ENCODE results near the gene RREB1. TPM values are rescaled to one million over a fixed set of nuclear protein-coding genes. Genes with fewer than 3 reads are reported as not detected.

Gene RREB1
- total RNA-seq, 4 donors from 2014 or later: 40.8 to 68.6 (median 54.4) TPM

DNA sequence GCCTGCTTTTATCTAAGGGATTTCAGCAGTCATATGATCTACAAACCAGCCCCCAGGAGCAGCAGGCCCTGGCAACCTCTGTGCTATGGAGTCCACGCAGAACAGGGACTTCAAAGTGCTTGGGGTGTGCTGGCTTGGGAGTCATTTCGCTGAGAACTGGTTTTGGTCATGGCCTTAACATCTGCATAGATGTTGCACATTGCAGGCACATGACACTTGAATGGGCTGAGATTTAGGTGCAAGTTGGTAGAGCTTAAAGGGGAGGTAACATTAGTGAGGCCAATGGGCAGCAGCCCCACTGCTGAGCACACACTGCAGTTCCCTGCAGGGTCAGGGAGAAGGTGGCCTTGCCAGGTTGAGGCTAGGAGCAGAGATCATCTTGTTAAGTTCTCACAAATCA lies 43.6 kb downstream of the RREB1 start:
- TF ChIP-seq, protein P1, sequence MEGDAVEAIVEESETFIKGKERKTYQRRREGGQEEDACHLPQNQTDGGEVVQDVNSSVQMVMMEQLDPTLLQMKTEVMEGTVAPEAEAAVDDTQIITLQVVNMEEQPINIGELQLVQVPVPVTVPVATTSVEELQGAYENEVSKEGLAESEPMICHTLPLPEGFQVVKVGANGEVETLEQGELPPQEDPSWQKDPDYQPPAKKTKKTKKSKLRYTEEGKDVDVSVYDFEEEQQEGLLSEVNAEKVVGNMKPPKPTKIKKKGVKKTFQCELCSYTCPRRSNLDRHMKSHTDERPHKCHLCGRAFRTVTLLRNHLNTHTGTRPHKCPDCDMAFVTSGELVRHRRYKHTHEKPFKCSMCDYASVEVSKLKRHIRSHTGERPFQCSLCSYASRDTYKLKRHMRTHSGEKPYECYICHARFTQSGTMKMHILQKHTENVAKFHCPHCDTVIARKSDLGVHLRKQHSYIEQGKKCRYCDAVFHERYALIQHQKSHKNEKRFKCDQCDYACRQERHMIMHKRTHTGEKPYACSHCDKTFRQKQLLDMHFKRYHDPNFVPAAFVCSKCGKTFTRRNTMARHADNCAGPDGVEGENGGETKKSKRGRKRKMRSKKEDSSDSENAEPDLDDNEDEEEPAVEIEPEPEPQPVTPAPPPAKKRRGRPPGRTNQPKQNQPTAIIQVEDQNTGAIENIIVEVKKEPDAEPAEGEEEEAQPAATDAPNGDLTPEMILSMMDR (IDR thresholded peaks at IDR 0.05): no peak
- TF ChIP-seq POLR2A (IDR thresholded peaks at IDR 0.05): no peak
- H3K4me3 ChIP-seq (ENCODE audit: low read depth, poor library complexity, severe bottlenecking): no peak overlapping the region
- 69 to 70% methylated on average over 2 of the region's 2 CpGs for WGBS, 2 donors
- intact Hi-C loops (cut with DNase I; ENCODE audit: low total_unique reads): no loop called here
- no peak for DNase-seq (ENCODE audit: low spot score in 2 of 2)

DNA sequence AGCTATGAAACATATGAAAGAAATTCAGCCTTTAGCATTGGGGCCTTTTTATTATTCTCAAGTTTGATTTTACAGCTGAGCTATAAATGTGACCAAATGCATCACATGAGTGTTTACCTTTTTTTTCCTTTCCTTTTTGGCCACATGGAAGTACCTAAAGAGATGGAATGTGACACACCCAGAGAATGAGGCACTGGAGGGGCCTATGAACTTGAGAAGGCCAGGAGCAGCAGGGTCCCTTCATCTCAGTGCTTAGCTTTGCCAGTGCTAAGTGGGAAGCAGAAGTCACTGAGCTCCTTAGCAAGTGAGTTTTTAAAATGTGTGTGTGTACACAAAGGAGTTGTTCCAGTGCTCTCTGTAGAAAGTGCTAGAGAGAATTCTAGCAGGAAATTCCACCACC lies 44.7 kb downstream of the RREB1 start:
- TF ChIP-seq POLR2A (IDR thresholded peaks at IDR 0.05): no peak
- TF ChIP-seq, protein P1 (IDR thresholded peaks at IDR 0.05): no peak
- intact Hi-C loops (cut with DNase I; ENCODE audit: low total_unique reads): no loop called here
- no peak for DNase-seq (ENCODE audit: low spot score in 2 of 2)
- H3K4me3 ChIP-seq (ENCODE audit: low read depth, poor library complexity, severe bottlenecking): no peak overlapping the region

DNA sequence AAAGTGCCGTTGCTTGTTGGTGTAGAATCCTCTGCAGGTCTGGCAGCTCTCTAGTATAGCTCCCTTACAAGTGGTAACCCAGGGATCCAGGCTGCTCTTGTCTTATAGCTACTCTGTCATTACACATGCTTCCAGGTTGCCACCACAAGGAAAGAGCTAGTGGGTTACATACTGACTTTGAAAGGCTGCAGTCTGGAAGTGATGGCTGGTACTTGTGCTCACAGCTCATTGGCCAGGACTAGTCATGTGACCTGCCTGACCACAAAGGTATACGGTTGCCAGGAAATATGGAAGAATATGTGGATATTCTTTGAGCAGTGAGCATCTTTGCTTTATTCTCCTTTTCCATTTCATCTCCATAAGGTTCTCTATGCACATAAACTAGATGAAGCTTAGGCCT lies 46.0 kb downstream of the RREB1 start:
- intact Hi-C loops (cut with DNase I; ENCODE audit: low total_unique reads): no loop called here
- no peak for TF ChIP-seq POLR2A (IDR thresholded peaks at IDR 0.05)
- TF ChIP-seq, protein P1 (IDR thresholded peaks at IDR 0.05): no peak
- 75 to 83% methylated on average over 2 of the region's 2 CpGs for WGBS, 2 donors
- no peak overlapping the region for H3K4me3 ChIP-seq (ENCODE audit: low read depth, poor library complexity, severe bottlenecking)
- no peak for DNase-seq (ENCODE audit: low spot score in 2 of 2)

DNA sequence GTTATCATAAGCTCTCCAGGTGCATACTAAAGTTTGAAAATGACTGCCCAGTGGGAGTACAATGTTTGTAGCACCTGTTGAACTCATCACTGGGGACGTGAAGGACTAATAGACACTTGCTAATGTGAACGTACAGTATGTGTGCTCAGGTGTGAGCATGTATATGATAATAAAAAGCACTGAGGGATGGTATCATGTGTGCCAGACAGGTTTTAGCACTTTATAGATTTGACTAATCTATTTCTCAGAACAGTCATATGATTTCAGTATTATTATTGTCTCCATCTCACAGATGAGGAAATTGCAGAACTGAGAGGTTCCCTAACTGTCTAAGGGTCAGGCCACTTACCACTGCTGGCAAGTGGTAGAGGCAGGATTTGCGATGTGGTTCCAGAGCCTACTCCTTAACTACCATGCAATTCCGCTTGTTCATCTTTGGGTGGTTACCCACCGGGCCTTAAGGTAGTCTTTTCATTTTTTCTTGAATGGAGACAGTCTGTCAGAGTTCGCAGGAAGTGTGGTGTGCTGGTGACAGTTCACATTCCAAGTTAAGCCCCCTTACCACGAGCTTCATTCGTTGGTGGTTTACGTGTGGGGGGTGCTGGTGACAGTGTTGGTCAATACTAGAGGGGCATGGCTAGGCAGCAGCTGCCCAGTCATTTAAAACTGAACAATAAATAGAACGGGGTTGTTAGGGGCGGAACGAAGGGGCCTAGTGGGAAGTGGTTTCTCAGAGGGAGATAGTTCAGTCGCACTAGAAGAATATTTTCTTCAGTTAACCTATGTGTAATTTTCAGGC lies 46.8 kb downstream of the RREB1 start:
- 85 to 88% methylated on average over 13 of the region's 13 CpGs for WGBS, 2 donors
- TF ChIP-seq, protein P1 (IDR thresholded peaks at IDR 0.05): no peak
- TF ChIP-seq POLR2A (IDR thresholded peaks at IDR 0.05): no peak

DNA sequence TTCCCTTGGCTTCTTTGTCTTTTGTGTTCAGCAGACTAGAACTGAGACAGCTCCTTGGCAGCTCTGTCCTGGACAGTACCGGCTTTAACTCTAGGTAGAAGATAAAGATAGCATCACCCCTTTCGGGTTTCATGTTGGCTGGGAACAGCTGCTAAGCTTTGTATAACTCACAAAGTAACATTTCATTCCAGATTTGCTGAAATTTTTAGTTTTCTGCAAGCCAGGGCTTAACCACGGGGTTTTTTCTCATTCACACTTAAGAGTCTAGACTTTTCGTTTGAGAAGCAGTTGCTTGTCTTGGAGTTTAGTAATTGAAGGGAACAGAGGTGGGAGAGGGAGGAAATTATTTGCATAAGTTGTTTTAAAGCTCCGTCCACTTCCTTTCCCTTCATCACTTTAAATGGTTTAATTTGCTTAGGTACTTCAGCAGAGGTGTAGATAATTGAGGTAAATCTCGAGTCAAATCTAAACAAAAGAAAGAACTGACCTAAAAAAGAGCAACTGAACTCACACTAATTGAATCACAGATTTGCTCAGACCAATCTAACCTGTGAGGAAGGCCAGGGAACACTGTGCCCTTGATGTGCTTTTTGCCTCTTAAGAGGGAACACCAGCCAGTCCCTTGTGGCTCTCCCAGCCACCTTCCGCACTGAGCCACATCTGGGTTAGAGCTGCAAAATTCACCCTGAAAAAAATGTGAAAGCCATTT lies 48.3 kb downstream of the RREB1 start:
- TF ChIP-seq, protein P1 (IDR thresholded peaks at IDR 0.05): no peak
- no peak for TF ChIP-seq POLR2A (IDR thresholded peaks at IDR 0.05)
- DNase-seq (ENCODE audit: low spot score in 2 of 2): no peak
- intact Hi-C loops (cut with DNase I; ENCODE audit: low total_unique reads): no loop called here
- 54 to 57% methylated on average over 7 of the region's 7 CpGs for WGBS, 2 donors
- no peak overlapping the region for H3K4me3 ChIP-seq (ENCODE audit: low read depth, poor library complexity, severe bottlenecking)

More for the DNA sequence above, 46.8 kb downstream of the RREB1 start:
- DNase-seq (ENCODE audit: low spot score in 2 of 2): peak in 1 of 2 donors; percentile 12
- no peak overlapping the region for H3K4me3 ChIP-seq (ENCODE audit: low read depth, poor library complexity, severe bottlenecking)
- intact Hi-C loops (cut with DNase I; ENCODE audit: low total_unique reads): no loop called here

Measured in lower leg skin (tissue), 4 donors.